Body of pancreas (tissue), 4 donors: ENCODE results near the gene ZNF594. TPM values are rescaled to one million over a fixed set of nuclear protein-coding genes. Genes with fewer than 3 reads are reported as not detected.
"Not testable (repeated sequence)": the region's sequence is repeated elsewhere in the genome, so short reads cannot be mapped to it uniquely, and the experiment has no call there.

Source experiments
- ATAC-seq: fragments of 150-250 bp; one replicate; pipeline ENCODE4 v1.9.1; 2016
- DNase-seq, 4 donors: peaks; one replicate each; pipeline ENCODE4 v3.0.0-alpha.2; 2019
- H3K27ac ChIP-seq, 4 donors: fragments of 200-600 bp; sonication (generic); 1 replicate in 3 of 4; 2 replicates in 1 of 4; pipeline versions ENCODE4 v1.5.1 to v1.6.1; 2016 to 2019; ENCODE audit warnings: mild to moderate bottlenecking in 1 of 4, mixed read lengths in 1 of 4, moderate library complexity in 1 of 4
- H3K27me3 ChIP-seq, 2 donors: fragments of 200-600 bp; sonication (generic); one replicate each; pipeline ENCODE4 v1.6.0; 2016; ENCODE audit warnings: mild to moderate bottlenecking in 1 of 2
- H3K36me3 ChIP-seq, 2 donors: fragments of 200-600 bp; sonication (generic); replicated peaks in 1 of 2; 2 replicates each; pipeline ENCODE4 v1.5.1; 2016; ENCODE audit warnings: low read depth in 2 of 2; ENCODE audit not compliant: insufficient read depth in 1 of 2
- H3K4me1 ChIP-seq: fragments of 200-600 bp; sonication (generic); one replicate; pipeline ENCODE4 v1.6.0; 2016
- H3K4me3 ChIP-seq, 2 donors: fragments of 200-600 bp; sonication (generic); 1 replicate in 1 of 2; 2 replicates in 1 of 2; pipeline ENCODE4 v1.5.1; 2016 to 2019
- H3K9me3 ChIP-seq, 3 donors: fragments of 200-600 bp; sonication (generic); 1 replicate in 2 of 3; 2 replicates in 1 of 3; pipeline ENCODE4 v1.5.1; 2016
- CTCF ChIP-seq, 7 experiments: fragments of 450-650 bp in 4 of 7; fragments of 200-600 bp in 3 of 7; sonication (generic) in 3 of 7; IDR thresholded peaks; one replicate each; pipeline ENCODE4 v1.5.1; 2016 to 2019; ENCODE audit warnings: antibody characterized with exemption in 7 of 7
- POLR2A ChIP-seq, 3 donors: fragments of 450-650 bp; IDR thresholded peaks; one replicate each; pipeline ENCODE4 v1.6.1; 2016; ENCODE audit warnings: antibody characterized with exemption in 3 of 3, mild to moderate bottlenecking in 2 of 3
- WGBS, 2 donors: methylation state at CpG; one replicate each; pipeline ENCODE4 v1.1.5; 2017; 5-methylcytosine and 5-hydroxymethylcytosine counted together
- intact Hi-C: fragments of 100-400 bp; cut with DNase I; formaldehyde crosslinking; loops from one replicate; pipeline ENCODE4 v1.15.1; 2023
- total RNA-seq, 2 donors: library from RNA; depleted of rRNA; stranded (reverse); fragments of >200 nt; gene quantifications; one replicate each; pipeline ENCODE4 v1.1.0, GENCODE V29; 2016

Gene ZNF594
- total RNA-seq, 2 donors from 2014 or later, result 4.4 to 6.9 TPM

- intact Hi-C loops, result no loop called here
- Histone ChIP-seq H3K4me1 (no peaks in the 10 kb centered on the region), H3K27ac (no peak overlapping the region), H3K27me3 (no peaks in the 10 kb centered on the region), H3K36me3 (peaks cover 0 to 2% of the 10 kb centered on the region in 2 donors), H3K4me3 (no peak overlapping the region), H3K9me3 (peaks cover 0 to 84% (median 9%) of the 10 kb centered on the region in 3 donors)
- WGBS, 2 donors, result 90 to 95% methylated on average over 6 of the region's 6 CpGs
- ATAC-seq, result no peak
- DNase-seq, result no peak
- TF ChIP-seq POLR2A (IDR thresholded peaks at IDR 0.05), result no peak
- TF ChIP-seq CTCF (IDR thresholded peaks at IDR 0.05), result no peak
Observed at GRCh38 chr17:5182597-5183409, 8.9 kb downstream of the ZNF594 start.

GRCh38 chr17:5181509-5182305 lies 10.0 kb downstream of the ZNF594 start:
- intact Hi-C loops, result no loop called here
- Histone ChIP-seq H3K4me3 (no peak overlapping the region), H3K9me3 (peaks cover 0 to 81% (median 9%) of the 10 kb centered on the region in 3 donors), H3K27me3 (no peaks in the 10 kb centered on the region), H3K4me1 (no peaks in the 10 kb centered on the region), H3K36me3 (peaks cover 0 to 2% of the 10 kb centered on the region in 2 donors), H3K27ac (no peak overlapping the region)
- TF ChIP-seq POLR2A (IDR thresholded peaks at IDR 0.05) (no peak), CTCF (IDR thresholded peaks at IDR 0.05) (no peak)
- ATAC-seq, result no peak
- WGBS, 2 donors, result 97 to 98% methylated on average over 10 of the region's 10 CpGs
- DNase-seq, result no peak

GRCh38 chr17:5179003-5179402 lies 12.7 kb downstream of the ZNF594 start:
- Histone ChIP-seq H3K27ac (no peak overlapping the region), H3K36me3 (peaks cover 0 to 2% of the 10 kb centered on the region in 2 donors), H3K4me1 (no peaks in the 10 kb centered on the region), H3K4me3 (no peak overlapping the region), H3K27me3 (no peaks in the 10 kb centered on the region), H3K9me3 (peaks cover 0 to 67% (median 3%) of the 10 kb centered on the region in 3 donors)
- 96 to 100% methylated on average over 6 to 12 of the region's 12 CpGs for WGBS, 2 donors
- no peak for TF ChIP-seq POLR2A (IDR thresholded peaks at IDR 0.05)
- TF ChIP-seq CTCF (IDR thresholded peaks at IDR 0.05), result no peak
- ATAC-seq, result no peak
- no peak for DNase-seq
- intact Hi-C loops, result no loop called here

- intact Hi-C loops, H3K27me3 ChIP-seq, H3K4me3 ChIP-seq, ATAC-seq, H3K36me3 ChIP-seq, H3K27ac ChIP-seq, DNase-seq, H3K4me1 ChIP-seq: not testable (repeated sequence)
- peaks cover 0 to 27% (median 0%) of the 10 kb centered on the region in 3 donors for H3K9me3 ChIP-seq
- 90% methylated on average over 7 of the region's 7 CpGs for WGBS, 2 donors
Observed at GRCh38 chr17:5175027-5175426, 16.6 kb downstream of the ZNF594 start.

- H3K27ac ChIP-seq, H3K36me3 ChIP-seq, H3K4me1 ChIP-seq, intact Hi-C loops, H3K27me3 ChIP-seq, H3K4me3 ChIP-seq, ATAC-seq, DNase-seq, H3K9me3 ChIP-seq: not testable (repeated sequence)
- WGBS, 2 donors, result 32 to 53% methylated on average over 4 to 6 of the region's 7 CpGs
Observed at GRCh38 chr17:5165791-5166564, 25.7 kb downstream of the ZNF594 start.
